ENCODE data around the gene PPFIBP1. TPM values are rescaled to one million over a fixed set of nuclear protein-coding genes. Genes with fewer than 3 reads are reported as not detected.
"Not testable (repeated sequence)": the region's sequence is repeated elsewhere in the genome, so short reads cannot be mapped to it uniquely, and the experiment has no call there.

Gene PPFIBP1
- total RNA-seq, 1 experiment from 2014 or later = 42.3 TPM

DNA sequence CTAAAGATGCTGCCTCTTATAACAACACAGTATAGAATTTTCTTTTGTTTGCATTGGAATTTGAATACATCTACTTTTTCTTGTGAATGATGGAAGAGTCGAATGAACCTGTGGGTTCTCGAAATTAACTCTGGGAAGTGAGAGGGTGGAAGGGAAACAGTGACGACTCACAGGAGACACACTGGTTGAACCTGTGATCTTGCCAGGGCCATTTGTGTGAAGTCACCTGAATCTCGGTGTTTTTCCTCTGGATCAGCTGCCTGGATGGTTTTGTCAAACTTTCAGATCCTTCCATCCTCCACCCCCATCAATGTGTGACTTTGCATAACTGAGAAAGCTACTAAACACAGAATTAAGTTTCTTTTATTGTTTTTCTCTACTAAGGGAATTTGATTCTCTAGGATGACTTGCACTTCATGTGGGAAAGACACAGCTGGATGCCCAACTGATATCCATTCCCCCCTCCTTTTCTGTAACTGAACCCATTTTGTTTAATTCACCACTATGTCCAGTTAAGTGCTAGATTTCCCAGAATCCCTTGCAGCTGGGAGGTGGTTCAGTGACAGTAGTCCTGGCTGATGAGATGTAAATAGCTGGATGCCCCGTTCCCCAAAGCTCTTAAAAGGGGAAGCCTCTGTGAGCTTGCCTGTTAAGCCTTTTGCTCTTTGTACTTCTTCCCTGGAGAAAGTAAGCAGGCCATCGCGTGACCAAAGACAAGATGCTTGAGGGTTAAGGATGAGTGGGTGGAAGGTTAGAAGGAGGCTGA is 6.3 kb downstream of the PPFIBP1 start:
- Histone ChIP-seq H3K27me3 (no peaks in the 10 kb centered on the region), H3K9me3 (no peaks in the 10 kb centered on the region; the same call in 1 of the 2 replicates), H3K4me3 (no peak overlapping the region), H3K36me3 (peaks cover 5% of the 10 kb centered on the region)
- DNase-seq = no peak

DNA sequence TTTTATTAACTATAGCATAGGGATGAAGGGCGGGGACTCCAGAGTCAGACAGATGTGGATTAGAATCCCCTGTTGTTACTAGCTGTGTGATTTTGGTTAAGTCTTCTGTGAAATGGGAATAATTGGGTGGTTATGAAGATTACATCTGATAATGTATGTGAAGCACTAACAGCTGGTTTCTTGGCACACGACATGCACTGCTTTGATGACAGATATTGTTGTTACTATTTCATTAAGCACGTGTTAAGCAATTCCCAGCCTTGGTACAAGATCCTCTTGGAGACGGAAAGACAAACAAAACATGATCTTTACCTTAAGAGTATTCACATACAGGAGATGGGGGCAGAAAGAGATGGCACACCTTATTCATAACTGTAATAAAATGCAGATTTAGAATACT is 7.9 kb downstream of the PPFIBP1 start:
- Histone ChIP-seq H3K36me3 (peaks cover 13% of the 10 kb centered on the region), H3K9me3 (no peaks in the 10 kb centered on the region), H3K4me3 (no peak overlapping the region), H3K27me3 (no peaks in the 10 kb centered on the region)
- DNase-seq = no peak

DNA sequence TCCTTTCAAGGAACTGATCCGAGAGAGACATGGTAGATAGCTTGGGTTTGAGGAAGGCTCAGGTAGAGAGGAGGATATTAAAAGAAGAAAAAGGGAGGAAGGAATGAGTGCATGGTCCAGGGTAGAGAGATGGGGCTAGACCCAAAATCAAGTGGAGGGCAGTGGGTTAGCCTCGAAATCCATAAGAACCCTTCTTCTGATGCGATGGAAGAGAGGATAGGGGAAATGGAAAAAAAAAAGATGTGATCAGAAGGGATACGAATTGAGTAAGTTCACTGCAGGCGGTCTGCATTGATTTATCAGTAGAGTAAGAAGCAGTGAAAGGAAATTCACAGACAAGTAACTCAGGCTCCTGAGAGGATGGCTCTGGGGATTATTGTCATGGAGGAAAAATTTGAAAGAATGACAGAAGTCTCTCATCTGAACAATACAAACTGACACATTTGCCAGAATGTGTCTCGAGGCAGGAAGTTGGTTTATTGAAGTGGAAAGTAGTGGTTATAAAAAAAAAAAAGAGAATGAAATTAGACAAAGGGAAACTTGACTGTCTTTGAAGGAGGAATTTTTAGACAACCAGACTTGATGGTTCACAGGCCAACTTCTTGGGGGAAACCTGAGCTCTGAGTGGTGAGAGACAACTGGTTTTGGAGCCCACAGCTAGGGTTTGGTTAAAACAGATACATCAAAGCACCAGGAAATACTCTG is 10.2 kb downstream of the PPFIBP1 start:
- no peak overlapping the region for H3K4me3 ChIP-seq
- peaks cover 17% of the 10 kb centered on the region for H3K36me3 ChIP-seq
- H3K27me3 ChIP-seq = no peaks in the 10 kb centered on the region
- no peak for DNase-seq
- no peaks in the 10 kb centered on the region for H3K9me3 ChIP-seq

DNA sequence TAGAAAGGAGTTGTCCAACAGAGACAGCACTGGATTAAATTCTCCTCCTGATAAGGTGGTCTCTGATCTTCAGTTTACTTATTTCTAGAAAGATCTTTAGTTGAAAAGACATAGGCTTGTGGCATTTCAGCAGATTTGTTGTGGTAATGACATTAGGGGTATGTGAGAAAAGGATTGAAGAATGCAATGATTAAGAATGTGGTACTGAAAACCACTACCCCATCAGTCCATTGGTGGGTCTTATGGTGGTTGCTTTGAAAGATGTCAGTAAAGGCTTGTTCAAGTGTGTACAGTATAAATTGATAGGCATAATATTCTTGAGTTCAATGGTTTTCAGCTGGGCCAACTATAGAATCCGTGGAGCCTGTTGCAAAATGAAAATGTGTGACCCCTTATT is 10.8 kb downstream of the PPFIBP1 start:
- peaks cover 17% of the 10 kb centered on the region for H3K36me3 ChIP-seq
- no peak for DNase-seq
- no peaks in the 10 kb centered on the region for H3K9me3 ChIP-seq
- H3K4me3 ChIP-seq = no peak overlapping the region
- H3K27me3 ChIP-seq = no peaks in the 10 kb centered on the region

DNA sequence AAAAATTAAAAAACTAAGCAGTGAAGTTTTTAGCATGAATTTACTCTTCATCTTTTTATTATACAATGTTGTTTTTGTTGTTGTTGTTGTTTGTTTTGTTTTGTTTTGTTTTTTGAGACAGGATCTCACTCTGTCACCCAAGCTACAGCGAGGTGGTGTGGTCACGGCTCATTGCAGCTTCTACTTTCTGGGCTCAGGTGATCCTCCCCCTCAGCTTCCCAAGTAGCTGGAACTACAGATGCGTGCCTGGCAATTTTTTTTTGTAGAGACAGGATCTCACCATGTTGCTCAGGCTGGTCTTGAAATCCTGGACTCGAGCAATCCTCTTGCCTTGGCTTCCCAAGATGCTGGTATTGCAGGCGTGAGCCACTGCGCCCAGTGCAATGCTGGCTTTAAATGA is 11.3 kb downstream of the PPFIBP1 start:
- no peak overlapping the region for H3K4me3 ChIP-seq
- no peaks in the 10 kb centered on the region for H3K27me3 ChIP-seq
- no peak for DNase-seq
- H3K9me3 ChIP-seq = no peaks in the 10 kb centered on the region
- H3K36me3 ChIP-seq = peaks cover 17% of the 10 kb centered on the region

DNA sequence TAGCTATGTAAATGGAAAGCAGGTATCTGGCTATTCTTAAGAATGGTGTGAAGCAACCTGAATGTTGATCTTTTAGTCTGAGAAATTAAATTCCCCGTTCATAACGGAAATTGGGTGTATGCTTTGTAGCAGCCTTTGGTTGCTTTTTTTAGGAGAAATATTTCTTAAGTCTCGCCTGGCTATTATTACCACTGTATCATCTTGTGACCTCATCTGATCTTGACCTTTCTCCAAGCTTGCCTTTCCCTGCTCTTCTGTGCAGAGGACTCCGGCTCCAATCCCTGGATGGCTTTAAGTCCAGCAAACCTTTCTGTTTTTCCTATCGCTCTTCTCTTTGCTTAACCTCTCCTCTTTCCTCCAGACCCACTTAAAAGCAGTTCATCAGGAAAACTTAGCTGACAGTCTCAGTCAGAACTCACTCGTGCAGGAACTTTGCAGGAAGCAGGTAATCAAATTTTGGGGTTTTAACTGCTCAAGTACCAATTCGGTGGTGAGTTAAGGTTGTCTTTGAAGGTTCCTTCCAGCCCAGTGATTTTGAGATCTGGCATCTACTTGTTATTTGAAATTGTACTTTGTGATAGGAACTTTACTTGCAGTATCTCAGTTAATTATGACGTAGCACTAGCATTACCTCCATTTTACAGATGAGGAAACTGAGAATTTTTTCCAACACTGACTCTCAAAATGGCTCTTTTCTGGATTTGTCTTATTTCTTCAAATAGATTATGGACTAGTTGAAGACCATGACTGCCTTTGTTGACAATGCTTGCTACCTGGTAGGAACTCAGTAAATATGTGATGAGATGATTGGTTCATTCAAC is 14.1 kb downstream of the PPFIBP1 start:
- Histone ChIP-seq H3K9me3 (no peaks in the 10 kb centered on the region), H3K4me3 (no peak overlapping the region), H3K27me3 (no peaks in the 10 kb centered on the region), H3K36me3 (peaks cover 17% of the 10 kb centered on the region)
- DNase-seq = no peak

DNA sequence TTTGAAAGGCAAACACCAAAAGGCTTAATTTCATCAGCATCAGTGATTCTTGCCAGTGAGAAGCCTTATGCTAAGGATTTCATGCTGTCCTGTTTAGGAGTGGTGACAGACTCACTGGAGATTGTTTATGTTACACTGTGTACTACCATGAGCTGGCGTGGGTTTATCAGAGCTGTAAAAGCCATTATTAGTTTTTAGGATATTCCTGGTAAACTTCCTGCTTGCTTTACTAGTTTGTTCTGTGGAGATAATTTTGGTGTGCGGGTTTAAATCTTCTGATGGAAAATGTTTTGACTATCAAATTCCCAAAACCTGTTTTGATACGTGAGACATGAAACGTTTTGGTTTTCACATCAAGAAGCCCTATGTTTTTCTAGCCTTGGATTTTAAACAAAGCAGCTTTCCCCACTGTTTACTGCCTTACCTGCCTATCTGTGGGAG is 15.2 kb downstream of the PPFIBP1 start:
- Histone ChIP-seq H3K36me3 (peaks cover 17% of the 10 kb centered on the region), H3K4me3 (no peak overlapping the region), H3K27me3 (no peaks in the 10 kb centered on the region), H3K9me3 (no peaks in the 10 kb centered on the region)
- no peak for DNase-seq

DNA sequence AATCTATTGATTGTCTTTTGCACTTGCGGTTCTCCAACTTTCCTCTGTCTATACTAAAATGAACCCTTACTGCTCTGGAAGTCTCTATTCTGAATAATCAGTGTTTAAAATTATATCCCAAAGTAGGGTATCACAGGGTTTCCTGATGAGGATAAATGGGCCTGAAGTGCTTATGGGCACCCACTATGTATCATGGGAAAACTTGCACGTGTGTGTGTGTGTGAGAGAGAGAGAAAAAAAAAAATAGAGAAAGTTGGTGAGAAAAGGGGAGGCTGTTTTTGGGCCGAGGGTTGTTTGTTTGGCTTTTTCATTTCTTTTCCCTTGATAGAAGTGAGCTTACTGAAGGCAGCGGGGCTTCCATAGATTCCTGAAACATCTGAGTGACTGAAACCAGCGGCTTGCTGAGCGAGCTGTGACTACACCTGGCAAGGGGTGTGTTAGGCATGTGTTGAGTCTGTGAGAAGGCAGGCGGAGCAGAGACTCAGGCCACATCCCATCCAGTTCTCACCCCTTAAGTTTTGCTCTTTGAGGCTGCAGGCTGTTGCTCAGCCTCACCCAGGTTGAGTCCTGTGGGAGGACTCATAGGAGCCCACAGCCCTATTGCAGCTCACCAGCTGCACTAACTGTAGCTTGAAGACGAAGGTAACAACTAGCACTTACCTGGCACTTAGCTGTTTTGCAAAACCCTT is 17.2 kb downstream of the PPFIBP1 start:
- no peaks in the 10 kb centered on the region; the same call in 1 of the 2 replicates for H3K9me3 ChIP-seq
- peaks cover 10% of the 10 kb centered on the region for H3K36me3 ChIP-seq
- H3K4me3 ChIP-seq = no peak overlapping the region
- DNase-seq = no peak
- no peaks in the 10 kb centered on the region for H3K27me3 ChIP-seq

DNA sequence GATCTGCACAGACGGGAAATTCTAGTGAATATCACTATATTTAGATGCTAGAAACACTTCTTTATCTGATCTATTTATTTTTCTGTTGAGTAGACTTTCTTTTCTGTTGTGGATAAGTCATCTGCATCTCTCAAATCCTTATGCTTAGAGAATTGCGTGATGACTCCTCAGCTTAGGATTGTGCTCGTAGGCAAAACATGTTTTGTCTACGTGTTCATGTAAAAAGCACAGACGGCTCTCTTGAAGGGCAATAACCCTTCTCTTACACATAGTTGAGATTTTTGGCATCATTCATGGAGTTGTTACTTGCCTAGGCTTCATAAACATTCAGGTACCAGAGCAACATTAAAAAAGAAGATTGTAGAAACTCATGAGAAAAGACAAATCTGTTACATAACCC is 18.6 kb downstream of the PPFIBP1 start:
- H3K4me3 ChIP-seq = no peak overlapping the region
- DNase-seq = no peak

DNA sequence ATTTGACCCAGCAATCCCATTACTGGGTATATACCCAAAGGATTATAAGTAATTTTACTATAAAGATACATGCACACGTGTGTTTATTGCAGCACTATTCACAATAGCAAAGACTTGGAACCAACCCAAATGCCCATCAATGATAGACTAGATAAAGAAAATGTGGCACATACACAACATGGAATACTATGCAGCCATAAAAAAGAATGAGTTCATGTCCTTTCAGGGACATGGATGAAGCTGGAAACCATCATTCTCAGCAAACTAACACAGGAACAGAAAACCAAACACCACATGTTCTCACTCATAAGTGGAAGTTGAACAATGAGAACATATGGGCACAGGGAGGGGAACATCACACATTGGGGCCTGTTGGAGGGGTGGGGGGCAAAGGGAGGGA is 20.9 kb downstream of the PPFIBP1 start:
- not testable (repeated sequence) for H3K27me3 ChIP-seq, H3K9me3 ChIP-seq, DNase-seq, H3K4me3 ChIP-seq, H3K36me3 ChIP-seq

More for the DNA sequence above, 18.6 kb downstream of the PPFIBP1 start:
- peaks cover 2% of the 10 kb centered on the region; the same call in 1 of the 2 replicates for H3K9me3 ChIP-seq
- H3K36me3 ChIP-seq = 0 out of 2 replicates have a peak, but pooled peaks cover 4% of the 10 kb centered on the region
- no peaks in the 10 kb centered on the region for H3K27me3 ChIP-seq

DNA sequence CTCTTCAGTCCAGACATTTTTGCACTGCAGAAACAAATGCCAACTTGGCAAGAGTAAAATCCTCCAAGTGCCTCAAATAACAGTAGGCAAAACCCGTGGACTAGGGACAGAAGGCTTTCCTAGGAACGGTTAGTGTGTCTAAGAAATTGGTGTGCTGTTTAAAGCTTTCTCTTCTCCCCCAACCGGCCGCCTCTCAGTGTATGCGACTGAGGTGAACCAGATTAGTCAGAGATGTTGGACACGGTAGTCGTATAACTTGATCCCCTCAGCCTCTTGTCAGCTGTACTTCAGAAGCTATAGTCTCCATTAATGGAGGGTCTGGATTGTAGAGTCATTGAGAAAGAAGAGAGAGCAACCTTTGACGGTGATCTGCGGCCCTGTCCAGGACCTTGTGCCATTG is 21.7 kb downstream of the PPFIBP1 start:
- Histone ChIP-seq H3K27me3 (no peaks in the 10 kb centered on the region), H3K9me3 (peaks cover 2% of the 10 kb centered on the region; the same call in 1 of the 2 replicates), H3K4me3 (no peak overlapping the region), H3K36me3 (0 out of 2 replicates have a peak, but pooled peaks cover 4% of the 10 kb centered on the region)
- DNase-seq = no peak

DNA sequence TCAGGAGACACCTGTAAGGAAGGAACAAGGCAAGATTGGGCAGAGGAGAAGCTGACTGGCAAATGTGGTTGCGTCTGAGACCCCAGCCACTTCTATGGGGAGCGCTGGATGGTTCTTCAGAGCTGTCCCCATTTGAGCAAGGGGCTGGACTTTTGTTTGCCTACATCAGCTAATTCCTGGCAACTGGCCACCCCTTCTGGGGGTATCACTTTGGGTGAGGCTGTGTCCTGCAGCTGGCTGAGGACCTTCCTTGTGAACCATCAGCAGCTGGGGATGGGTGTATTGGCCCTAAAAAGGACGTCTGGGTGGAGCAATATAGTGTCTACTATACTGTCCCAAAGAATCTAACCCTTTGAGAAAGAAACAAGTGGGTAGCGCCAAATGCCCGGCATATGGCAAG is 23.6 kb downstream of the PPFIBP1 start:
- no peaks in the 10 kb centered on the region for H3K27me3 ChIP-seq
- H3K36me3 ChIP-seq = 0 out of 2 replicates have a peak, but pooled peaks cover 4% of the 10 kb centered on the region
- DNase-seq = no peak
- H3K9me3 ChIP-seq = peaks cover 2% of the 10 kb centered on the region; the same call in 1 of the 2 replicates
- H3K4me3 ChIP-seq = no peak overlapping the region

DNA sequence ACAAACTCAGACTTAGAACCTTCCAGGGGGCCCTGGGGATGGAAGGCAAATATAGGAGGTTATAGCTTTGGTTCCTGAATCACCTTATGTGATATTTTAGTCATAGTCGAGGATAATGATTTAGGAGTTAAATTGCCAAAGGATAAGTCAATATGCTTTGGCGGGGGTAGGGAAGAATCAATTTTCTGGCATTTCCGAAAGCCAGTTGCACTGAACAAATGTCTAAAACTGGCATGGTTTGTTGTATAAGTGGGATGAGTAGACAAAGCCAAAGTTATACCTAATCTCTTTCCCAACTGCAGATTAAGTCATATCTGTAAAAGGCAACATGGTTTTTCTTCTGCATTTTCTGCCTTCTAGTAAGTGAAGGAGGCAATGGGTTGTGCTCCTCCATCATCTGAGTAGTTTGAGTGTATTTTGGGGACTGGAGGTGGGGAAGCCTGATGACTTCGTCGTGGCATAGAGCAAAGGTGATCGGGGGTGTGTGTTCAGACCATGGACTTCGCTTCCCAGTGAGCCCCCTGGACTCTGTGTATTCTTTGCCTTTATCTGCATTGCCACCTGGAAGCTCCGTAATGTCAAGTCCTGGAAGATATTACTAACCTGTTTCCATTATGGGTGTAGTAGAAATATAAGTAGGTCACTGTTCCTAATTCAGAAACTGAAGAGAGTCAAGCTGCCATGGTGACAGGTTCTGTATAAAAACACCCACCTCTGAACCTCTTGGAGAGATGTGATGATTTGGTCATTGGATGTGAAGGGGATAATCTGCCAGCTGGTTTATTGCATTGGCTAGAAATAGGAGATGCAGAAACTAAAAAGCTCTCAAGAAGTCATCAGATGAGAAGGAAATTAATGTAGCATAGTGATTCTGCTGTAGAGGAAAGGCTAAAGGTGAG is 24.5 kb downstream of the PPFIBP1 start:
- Histone ChIP-seq H3K27me3 (no peaks in the 10 kb centered on the region), H3K9me3 (peaks cover 2% of the 10 kb centered on the region; the same call in 1 of the 2 replicates), H3K4me3 (no peak overlapping the region), H3K36me3 (0 out of 2 replicates have a peak, but pooled peaks cover 4% of the 10 kb centered on the region)
- DNase-seq = no peak

DNA sequence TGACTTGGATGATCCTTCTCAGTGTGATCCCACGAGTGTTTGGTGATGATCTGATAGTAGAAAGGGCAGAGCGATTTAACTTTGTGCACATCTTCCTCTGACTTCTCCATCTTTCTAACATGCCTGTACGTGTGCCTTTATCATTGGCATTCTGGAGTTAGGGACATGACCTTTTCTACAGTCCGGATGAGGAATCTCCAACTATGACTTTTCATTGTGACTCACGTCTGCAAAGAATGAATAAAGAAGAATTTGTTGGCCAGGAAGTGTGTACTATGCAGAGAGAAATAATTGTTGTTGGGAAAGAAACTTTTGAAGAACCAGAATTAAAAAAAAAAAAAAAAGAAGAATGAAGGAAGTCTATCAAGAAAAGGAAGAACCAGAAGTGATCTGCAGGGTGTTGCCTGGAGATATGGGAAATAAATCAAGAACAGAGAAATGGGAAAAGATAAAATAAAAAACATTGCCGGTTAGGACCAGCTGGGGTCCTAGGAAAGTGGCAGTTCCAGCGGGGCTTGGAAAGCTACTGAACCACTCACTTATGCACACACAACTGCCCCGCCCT is 25.3 kb downstream of the PPFIBP1 start:
- DNase-seq = no peak
- Histone ChIP-seq H3K4me3 (peak overlapping the region; percentile 26), H3K27me3 (no peaks in the 10 kb centered on the region), H3K36me3 (0 out of 2 replicates have a peak, but pooled peaks cover 4% of the 10 kb centered on the region), H3K9me3 (peaks cover 2% of the 10 kb centered on the region; the same call in 1 of the 2 replicates)

Data from MG63 (cell line).